K562 (cell line): ENCODE data around the gene MAGEA1.

Experiments used
- MNT ChIP-seq, 2 experiments: fragments of 450-650 bp; conservative IDR thresholded peaks; 2 replicates each; pipeline ENCODE4 v1.6.1; 2017; ENCODE audit warnings: mild to moderate bottlenecking in 2 of 2, moderate library complexity in 2 of 2
- NEUROD1 ChIP-seq: fragments of 150-350 bp; IDR thresholded peaks from 2 replicates; pipeline ENCODE4 v1.6.1; 2014; ENCODE audit warnings: borderline replicate concordance, low read length, low read depth; ENCODE audit not compliant: partially characterized antibody
- SREBF2 ChIP-seq: sonication (generic); formaldehyde crosslinking; IDR thresholded peaks from 2 replicates; pipeline ENCODE4 v1.4.0; 2020; ENCODE audit warnings: mild to moderate bottlenecking, missing genetic modification reagents

GRCh38 chrX:153153516-153153915 lies 25.6 kb upstream of the MAGEA1 start:
- TF ChIP-seq NEUROD1 (no peak), MNT (conservative IDR thresholded peaks at IDR 0.05) (no peak), SREBF2 (CRISPR knock-in tag) (no peak)
